Stimulated activated CD8-positive, alpha-beta memory T cell treated with anti-CD3 and anti-CD28 coated beads, Interleukin-12 subunit alpha, Interleukin-12 subunit beta, amount 100 ng/mL, for 24 hours (primary cell): ENCODE results near the gene ATP5IF1.

ENCODE experiments used
- DNase-seq: peaks from one replicate; pipeline ENCODE4 v3.0.0-alpha.2; 2020; ENCODE audit errors: extremely low read depth

Gene ATP5IF1

DNA sequence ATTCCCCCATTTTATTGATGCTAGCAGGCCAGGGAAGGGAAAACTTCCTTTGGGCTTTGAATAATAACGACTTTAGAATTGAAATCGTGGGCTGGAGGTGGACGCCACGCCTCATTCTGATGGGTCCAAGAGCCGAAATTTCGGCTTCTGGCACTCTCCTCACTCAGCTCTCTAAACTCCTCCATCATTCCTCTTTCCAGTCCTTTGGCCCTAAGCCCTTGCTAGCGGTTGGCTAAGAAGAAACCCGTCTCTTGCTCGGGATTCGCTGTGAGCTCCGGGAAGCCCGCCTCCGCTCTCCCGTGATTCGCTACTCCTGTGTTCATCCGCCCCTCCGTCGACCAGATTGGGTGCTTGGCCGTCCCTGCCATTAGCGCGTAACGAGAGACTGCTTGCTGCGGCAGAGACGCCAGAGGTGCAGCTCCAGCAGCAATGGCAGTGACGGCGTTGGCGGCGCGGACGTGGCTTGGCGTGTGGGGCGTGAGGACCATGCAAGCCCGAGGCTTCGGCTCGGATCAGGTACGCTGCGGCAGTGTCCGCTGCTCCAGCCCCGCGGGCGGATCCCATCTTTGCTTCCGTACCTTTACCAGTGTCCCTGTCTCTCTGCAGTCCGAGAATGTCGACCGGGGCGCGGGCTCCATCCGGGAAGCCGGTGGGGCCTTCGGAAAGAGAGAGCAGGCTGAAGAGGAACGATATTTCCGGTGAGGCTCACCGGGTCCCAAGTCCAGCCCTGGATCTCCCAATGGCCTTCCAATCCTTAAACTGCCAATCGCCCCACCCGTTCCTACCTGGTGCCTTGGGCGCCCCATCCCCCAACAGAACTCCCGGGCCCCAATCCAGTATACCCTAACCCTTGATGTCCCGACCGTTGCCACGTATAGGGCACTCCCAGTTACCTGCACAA lies at the start of gene ATP5IF1:
Gene ATP5IF1, plus strand, starts transcription at position 370 of the 901 bp plus-strand sequence. Its CDS starts 60 bp downstream, at position 430.
- DNase-seq = peak; percentile 86

GRCh38 chr1:28190337-28190979 lies 45.5 kb upstream of the ATP5IF1 start:
- no peak for DNase-seq

DNA sequence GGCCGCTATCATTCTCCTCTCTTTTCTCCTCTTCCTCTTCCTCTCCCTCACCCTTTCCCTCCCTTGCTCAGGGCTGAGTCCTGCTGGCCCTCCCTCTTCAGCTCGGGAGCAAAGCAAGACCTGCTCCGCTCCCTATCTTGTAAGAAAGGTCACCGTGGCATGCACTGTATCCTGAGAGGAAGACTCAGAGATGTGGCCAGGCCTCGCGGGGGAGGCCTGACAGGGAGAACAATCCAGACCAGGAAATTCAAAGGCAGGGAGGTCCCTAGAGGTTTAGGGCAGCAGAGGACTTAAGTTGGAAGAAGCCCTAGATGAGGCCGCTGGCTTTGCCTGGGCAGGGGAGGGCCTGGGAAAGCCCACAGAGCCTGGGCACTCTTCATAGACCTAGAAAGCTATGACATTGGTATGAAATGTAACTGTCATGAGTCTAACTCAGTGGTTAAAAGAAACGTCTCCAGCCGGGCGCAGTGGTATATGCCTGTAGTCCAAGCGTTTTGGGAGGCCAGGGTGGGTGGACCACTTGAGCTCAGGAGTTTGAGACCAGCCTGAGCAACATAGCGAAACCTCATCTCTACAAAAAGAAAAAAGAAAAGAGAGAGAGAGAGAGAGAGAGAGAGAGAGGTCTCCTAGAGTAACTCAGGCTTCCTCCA lies 44.8 kb upstream of the ATP5IF1 start:
- DNase-seq = no peak

DNA sequence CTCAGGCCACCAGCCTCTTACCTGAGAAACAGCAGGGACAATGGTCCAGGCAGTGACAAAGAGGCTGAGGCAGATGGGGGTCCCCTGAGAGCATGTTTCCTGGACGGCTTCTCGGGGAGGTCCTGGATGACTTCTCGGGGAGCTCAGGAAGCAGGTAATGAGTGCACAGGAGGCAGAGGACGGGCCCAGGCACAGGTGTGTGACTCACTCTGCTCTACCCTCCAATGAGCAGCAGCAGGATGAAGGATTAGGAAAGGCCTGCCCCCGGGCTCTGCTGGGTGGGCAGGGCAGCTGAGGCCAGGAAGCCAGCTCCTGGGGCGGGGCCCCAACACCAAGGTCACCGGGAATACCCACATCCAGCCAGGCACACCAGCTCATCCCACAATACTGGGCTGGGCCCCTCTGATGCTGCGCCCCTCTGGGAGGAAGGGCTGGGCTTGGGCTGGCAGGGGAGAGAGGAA lies 42.2 kb upstream of the ATP5IF1 start:
- DNase-seq = no peak

DNA sequence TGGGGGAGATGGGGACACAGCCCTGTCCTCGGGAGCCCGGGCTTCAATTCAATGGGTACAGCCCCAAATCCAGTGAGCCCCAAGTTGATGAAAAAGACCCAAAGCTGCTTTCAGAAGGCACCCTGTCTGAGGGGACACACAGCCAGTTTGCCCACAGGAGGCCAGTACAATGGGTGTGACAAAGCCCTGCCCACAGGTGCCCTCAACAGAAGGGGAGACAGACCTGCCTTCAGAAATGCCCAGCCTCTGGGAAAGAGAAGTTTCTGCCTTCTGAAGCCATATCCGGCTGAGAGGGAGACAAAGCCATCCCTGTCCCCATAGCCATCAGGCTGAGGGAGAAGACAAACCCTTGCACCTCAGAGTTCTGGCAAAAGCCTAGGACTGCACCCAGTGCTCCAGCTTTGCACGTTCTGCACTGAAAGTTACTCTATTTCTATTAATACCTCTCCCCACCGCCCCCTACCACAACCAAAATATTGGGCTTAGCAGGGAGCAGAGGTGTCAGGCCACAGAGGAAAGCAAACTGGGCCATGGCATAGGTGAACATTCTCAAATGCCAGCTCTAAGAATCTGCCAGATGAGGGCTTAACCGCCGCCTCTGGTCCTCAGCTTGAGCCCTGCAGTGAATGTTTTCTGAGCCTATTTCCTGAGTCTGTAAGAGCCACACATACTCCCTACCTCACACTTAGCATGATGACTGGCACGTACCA lies 41.4 kb upstream of the ATP5IF1 start:
- DNase-seq = no peak

DNA sequence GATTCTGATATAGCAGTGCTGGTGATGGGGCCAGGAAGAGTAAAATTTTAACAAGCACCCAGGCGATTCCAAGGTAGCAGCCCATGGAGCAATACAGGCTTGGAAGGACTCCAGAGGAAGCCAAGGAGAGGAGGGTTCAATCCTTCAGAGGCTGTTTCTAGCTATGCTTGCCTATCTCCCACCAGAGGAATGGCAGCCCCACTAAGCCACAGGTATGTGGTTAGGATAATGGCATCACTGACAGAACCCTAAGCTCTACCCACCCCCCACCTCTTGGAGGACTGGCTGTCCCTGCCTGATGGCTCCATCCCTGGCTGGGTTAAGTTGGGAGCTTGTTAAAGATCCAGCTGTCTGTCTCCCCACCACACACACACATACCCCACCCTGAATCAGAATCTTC lies 40.1 kb upstream of the ATP5IF1 start:
- no peak for DNase-seq

GRCh38 chr1:28196330-28196729 lies 39.6 kb upstream of the ATP5IF1 start:
- DNase-seq = no peak

GRCh38 chr1:28197682-28198415 lies 38.1 kb upstream of the ATP5IF1 start:
- no peak for DNase-seq

GRCh38 chr1:28199328-28200233 lies 36.3 kb upstream of the ATP5IF1 start:
- DNase-seq = peak; percentile 8

- no peak for DNase-seq
Measured at GRCh38 chr1:28200234-28200873, 35.6 kb upstream of the ATP5IF1 start.

DNA sequence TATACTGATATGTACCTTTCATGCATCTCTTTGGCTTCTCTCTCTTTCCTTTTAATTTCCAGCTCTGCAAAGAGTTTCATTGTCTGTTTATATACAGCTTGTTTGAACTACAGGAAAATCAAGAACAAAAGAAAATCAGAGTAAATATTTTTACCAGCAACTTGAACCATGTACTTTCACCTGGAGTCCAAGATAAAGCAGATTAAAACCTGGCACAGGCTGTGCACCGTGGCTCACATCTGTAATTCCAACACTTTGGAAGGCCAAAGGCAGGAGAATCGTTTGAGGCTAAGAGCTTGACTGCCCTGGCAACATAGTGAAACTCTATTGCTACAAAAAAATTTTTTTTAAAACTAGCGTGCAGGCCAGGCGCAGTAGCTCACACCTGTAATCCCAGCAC lies 30.7 kb upstream of the ATP5IF1 start:
- DNase-seq = no peak

GRCh38 chr1:28208818-28209441 lies 27.0 kb upstream of the ATP5IF1 start:
- no peak for DNase-seq

GRCh38 chr1:28209700-28210099 lies 26.2 kb upstream of the ATP5IF1 start:
- DNase-seq = no peak

- no peak for DNase-seq
Measured at GRCh38 chr1:28213315-28213714, 22.6 kb upstream of the ATP5IF1 start.

GRCh38 chr1:28229089-28229488 lies 6.8 kb upstream of the ATP5IF1 start:
- DNase-seq = no peak

GRCh38 chr1:28229996-28230395 lies 5.9 kb upstream of the ATP5IF1 start:
- no peak for DNase-seq

DNA sequence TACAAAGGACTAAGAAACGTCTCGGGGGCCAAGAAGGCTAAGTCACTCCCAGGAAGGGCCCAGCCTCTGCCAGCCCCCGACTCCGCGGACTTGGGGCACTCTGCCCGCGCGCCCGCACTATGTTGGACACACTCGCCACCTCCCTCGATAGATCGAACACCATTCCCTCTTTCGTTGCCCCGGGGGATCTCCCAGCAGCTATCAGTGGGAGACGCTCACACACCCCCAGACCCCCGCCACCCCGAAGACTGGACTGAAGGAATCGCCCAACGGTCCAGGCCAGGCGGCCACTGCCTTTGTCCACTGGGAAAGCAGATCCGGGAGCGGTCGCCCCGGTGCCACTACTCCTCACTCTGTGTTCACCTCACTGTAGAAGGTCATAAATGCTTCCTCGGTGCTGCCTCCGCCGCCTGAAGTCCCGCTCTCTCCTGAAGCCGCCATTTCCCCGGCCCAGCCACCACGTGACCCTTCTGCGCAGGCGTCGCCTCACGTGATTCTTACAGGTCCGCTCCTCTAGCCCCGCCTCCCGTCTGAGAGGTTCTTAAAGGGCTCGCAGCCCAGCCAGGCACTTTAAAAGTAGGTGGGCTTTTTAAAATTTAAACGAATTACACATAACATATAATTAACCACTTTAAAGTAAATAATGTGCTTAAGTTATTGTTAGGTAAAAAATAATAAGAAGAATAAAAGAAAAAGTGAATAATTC lies 3.2 kb upstream of the ATP5IF1 start, which contains the start of gene DNAJC8:
Gene DNAJC8, minus strand, starts transcription at position 472 of the 706 bp plus-strand sequence. Its CDS starts 31 bp downstream, at position 441.
- peak; percentile 93 for DNase-seq

DNA sequence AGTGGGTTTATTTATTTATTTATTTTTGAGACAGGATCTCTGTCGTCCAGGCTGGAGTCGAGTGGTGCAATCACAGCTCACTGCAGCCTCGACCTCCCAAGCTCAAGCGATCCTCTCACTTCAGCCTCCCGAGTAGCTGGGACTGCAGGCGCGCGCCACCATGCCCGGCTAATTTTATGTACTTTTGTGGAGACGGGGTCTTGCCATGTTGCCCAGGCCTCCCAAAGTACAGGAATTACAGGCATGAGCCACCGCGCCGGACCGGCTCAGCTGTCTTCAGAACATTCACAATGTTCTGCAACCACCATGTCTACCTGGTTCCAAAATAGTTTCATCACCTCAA lies 2.7 kb upstream of the ATP5IF1 start:
- no peak for DNase-seq
